Inflammatory macrophage (primary cell): Measurements from ENCODE around the gene DCLRE1A.

Source experiments
- DNase-seq, 2 donors: peaks; one replicate each; pipeline ENCODE4 v3.0.0-alpha.2; 2020 to 2022
- total RNA-seq, 18 experiments: gene quantifications; one replicate each; lab custom pipeline; 2026; ENCODE audit warnings: mixed read lengths in 6 of 18, inconsistent platforms in 2 of 18; lab: John Stamatoyannopoulos, UW

The DCLRE1A gene
- total RNA-seq = 2.7 to 31.7 (median 21.3) reads per million in 18 experiments

DNA sequence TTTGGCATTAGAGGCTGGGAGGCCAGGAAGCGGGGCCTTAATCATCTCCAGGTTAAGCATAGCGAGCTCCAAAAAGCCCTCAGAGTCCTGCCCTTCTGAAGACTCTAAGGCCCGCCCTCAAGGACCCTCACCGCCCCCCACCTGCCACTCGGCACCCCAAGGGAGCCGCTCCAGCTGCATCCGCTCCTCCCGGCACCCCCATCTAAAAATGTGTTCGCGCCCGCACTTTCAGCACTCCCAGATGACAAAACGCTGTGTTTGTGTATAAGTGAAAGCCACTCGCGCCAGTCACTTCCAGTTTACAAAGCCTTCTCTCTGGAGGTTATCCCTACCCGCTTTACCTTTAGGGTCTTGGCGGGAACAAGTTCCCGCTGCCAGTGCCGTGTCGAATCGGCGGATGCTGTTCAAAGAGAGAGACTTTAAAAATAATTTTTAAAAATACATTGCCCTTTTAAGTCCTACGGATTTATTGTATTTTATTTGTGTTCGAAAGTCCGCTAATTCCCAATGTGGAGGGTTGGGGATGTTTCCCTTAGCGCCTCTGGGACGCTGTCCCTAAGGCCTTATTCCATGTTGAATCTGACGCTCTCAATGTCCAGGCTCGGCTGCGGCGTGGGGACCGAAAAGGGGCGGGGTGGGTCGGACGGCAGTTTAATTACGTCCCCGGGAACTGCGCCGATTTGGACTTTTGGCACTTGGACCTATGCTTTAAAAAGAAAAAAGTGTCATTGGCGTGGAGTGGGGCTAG, at the start of gene DCLRE1A, which contains the start of gene NHLRC2:
DCLRE1A (minus strand) TSS at position 70 of the 748 bp plus-strand sequence. CDS start 900 bp downstream, outside the sequence.
NHLRC2 (plus strand) TSS at position 649 of the 748 bp plus-strand sequence. CDS start 212 bp downstream, outside the sequence.
- peak; percentile 73 to 77 for DNase-seq

DNA sequence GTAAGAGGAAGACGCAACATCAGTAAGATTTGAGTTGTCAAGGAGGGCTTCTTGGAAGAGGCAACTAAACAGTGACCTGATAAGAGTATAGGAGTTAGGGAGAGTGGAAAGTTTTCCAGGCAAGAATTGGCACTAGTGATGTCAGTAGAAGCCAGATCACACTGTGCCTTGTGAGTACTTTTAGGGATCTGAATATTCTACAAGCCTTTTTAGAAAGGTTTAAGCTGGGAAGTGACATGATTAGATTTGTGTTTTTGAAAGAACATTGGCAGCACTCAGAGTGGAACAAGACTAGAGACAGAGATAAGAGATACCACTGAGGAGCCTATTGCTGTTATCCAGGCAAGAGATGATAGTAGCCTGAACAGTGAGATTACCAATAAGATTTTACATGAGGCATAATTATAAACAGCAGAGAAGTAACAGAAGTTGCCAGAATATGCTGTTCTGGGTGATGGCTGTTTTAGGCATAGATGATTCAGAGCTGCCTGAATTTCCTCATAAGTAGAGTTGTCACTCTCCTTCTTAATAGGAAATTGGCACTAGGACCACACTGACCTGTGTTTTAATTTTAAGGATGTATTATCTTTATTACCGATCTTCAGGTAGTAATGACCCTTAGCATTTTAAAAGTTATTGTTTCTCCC, 46.2 kb upstream of the DCLRE1A start:
- DNase-seq = no peak

DNA sequence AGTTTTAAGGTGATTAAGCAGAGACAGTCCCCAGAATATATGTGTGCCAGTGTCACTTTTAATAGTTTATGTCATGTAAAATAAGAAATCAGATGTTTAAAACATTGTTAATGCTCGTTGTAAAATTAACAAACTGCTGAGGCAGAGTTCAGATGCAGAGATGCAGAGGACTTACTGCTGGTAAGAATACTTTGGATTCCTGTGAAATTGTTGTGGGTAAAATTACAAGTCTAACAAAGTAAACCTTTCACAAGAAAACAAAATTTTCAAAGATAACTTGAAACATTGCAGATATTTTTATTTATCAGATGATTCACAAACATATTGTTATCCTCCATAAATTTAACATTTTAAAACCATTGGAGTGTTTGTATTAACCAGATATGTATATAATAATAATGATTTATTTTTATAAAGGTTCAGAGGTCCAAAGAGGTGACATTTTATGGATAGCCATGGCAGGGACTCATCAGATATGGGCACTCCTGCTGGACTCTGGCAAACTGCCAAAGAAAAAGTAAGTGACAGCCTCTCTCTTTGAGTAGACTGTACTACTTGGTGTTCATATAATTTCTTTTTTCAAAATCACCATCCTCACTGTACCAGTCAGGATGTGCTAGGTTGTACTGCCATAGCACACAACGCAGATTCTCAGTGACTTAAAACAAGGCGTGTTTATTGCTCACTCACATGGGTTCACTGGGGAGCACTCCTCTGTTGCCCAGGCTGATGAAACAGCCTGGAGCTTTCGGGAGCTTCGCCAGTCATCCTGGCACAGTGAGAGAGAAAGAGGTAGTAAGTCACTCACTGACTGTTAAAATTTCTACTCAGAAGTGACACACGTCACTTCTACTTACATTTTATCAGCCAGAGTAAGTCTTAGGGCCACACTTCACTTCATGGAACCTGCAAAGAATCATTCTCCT, 44.1 kb upstream of the DCLRE1A start:
- DNase-seq = no peak

DNA sequence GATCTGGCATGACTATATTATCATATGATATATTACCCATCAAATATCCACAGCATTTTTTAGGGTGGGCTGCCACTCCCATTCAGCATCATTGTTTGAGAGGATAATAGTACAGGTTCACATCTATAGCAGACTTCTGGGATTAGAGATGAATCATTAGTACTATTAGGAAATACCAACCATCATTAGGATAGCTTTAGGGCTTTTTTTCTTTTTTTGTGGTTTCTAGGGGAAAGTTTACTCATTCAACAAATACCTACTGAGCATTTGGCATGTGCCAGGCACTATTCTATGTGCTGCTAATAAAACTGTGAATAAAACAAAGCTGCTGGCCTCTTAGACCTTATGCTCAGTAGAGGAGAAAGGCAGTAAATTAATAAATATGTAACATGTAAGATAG, 41.1 kb upstream of the DCLRE1A start:
- no peak for DNase-seq

DNA sequence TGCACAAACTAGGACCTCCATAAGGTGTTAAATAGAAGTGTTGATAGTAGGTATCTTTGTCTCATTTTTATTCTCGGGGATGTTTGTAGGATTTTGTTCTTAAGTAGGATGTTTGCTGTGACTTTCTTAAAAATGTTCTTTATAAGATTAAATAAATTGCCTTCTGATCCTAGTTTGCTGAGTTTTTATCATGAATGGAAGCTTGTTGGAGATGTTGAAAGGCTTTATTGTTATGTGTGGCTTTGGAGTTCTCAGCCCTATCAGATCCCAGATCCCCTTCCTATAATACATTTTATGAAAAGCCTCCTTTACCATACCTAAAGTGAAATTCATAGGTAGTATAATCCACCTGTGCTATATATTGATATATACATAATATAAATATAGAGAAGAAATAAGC, 40.7 kb upstream of the DCLRE1A start:
- DNase-seq = no peak

DNA sequence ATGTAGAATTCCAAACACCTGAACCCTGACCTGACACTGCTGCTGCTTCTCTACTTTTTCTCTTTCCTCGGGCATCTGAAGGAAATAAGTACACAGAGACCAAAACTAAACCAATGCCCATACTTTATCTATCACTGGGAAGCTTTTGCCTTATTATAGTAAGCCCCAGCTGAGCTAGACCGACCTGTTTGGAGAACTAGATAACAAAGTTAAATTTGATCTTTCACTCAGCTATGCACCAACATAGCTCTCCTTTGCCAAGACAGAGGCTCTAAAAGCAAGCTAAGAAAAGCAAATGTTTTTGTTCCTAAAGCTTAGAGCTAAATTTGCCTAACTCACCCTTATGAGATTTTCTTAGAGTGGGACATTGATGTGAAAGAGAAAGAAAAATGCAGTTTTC, 39.7 kb upstream of the DCLRE1A start:
- no peak for DNase-seq

DNA sequence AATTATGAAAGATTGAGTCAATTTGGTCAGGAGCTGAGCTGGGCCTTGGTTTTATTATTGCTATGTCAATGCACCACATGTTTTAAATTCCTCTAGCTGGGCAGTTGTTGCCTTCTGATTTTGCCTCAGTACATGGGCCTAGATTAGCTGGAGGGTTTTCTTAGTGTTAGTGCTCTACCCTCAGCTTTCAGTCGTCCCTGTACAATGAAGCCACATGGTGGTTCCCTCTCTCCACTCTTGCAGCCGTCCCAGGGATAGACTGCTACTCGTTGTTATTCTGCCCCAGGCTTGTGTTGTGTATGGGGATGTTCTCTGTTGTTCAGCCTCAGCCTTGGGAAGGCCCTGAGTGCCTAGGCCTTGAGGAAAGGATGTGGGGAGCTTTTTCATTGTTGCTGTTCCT, 37.6 kb upstream of the DCLRE1A start:
- DNase-seq = no peak

DNA sequence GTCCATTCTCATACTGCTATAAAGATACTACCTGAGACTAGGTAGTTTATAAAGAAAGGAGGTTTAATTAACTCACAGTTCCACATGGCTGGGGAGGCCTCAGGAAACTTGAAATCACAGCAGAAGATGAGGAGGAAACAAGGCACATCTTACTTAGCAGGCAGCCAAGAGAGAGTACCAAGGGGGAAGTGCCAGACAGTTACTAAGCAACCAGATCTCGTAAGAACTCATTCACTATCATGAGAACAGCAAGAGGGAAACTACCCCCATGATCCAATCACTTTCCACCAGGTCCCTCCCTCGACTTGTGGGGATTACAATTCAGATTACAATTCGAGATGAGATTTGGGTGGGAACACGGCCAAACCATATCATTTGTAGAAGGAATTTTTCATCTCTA, 36.9 kb upstream of the DCLRE1A start:
- peak; percentile 15 for DNase-seq

DNA sequence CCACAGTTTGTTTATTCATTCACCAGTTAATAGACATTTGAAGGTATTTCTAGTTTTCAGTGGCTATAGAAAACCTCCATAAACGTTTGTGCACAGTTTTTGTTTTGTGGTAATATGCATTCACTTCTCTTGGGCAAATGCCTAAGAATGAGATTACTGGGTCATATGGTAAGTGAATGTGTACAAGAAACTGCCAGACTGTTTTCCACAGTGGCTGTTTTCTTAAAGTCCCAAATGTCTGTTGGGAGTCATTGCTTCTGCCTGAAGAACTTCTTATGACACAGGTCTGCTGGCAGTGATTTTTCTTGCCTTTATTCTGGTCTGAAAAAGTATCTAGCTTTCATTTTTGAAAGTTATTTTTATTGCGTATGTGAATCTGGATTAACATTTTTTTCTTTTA, 36.0 kb upstream of the DCLRE1A start:
- no peak for DNase-seq

DNA sequence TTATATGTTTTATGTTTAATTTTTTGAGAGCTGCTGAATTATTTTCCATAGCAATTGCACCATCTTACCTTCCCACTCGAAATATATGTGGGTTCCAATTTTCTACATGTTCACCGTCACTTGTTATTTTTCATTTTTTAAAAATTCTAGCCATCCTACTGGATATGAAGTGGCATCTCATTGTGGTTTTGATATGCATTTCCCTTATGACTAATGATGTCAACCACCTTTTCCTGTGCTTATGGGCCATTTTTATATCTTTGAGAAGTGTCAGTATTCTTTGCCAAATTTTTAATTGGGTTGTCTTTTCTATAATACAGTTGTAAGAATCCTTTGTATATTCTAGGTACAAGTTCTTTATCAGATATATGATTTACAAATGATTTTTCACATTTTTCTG, 28.4 kb upstream of the DCLRE1A start:
- DNase-seq = no peak

DNA sequence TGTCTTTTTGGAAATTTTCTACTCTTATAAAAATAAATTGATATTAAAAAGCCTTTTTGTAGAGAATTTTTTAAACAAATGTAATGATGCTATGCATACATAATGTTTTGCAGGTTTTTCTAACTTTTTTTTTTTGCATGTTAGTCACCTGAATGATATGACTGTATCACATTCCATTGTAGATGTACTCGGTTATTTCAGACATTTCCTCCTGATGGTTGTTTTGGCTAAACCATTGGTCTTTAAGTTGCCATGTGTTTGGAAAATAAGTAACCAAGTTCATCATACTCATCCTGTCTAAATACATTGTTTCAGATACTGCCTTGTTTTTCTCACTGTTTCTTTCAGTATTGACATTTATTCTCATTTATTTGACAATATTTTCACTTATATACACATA, 26.4 kb upstream of the DCLRE1A start:
- DNase-seq = no peak

DNA sequence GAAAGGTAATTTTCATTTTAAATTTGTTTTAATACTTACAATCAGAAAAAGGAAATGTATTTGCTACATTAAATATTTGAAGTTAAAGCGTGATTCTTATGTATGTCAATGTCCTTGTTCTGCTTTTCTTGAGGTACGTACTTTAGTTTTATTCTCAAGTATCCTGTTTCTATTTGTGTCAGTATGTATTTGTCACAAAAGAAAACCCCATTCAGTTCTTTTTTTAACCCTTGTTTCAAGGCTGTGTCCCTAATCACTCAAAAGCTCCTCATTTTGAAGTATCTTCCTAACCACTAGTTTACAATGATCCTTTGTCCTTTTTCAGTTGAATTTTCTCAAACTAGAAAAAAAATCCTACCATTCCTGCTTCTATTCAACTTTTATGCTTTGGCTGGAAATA, 25.8 kb upstream of the DCLRE1A start:
- no peak for DNase-seq

DNA sequence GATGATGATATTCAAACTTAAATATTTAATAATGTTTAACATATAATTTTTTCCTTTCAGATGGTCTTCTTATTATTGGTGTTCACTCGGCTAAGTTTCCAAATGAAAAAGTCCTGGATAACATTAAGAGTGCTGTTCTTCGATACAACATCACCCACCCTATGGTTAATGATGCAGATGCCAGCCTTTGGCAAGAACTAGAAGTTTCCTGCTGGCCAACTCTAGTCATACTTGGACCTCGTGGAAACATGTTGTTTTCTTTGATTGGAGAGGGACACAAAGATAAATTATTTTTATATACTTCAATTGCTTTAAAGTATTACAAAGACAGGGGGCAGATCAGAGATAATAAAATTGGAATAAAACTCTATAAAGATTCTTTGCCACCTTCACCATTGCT, 22.6 kb upstream of the DCLRE1A start:
- DNase-seq = no peak

DNA sequence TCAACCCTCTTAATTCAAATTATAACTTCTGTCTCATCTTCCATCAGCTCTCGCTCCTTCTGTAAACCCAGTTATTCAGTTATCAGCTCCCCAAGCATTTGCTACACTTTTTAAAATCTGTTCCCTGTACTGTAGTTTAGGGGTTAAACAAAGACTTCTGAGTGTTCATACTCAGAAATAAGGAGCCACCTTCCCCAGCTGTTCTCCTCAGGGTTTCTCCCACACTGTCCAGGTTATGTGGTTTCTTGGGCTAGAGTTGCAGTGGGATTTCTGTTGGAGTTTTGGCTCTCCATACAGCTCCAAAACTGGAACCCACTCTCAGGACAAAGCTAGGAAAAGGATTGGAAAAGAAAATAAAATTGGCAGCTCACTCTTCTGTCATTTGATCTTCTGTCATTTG, 21.3 kb upstream of the DCLRE1A start:
- DNase-seq = no peak

DNA sequence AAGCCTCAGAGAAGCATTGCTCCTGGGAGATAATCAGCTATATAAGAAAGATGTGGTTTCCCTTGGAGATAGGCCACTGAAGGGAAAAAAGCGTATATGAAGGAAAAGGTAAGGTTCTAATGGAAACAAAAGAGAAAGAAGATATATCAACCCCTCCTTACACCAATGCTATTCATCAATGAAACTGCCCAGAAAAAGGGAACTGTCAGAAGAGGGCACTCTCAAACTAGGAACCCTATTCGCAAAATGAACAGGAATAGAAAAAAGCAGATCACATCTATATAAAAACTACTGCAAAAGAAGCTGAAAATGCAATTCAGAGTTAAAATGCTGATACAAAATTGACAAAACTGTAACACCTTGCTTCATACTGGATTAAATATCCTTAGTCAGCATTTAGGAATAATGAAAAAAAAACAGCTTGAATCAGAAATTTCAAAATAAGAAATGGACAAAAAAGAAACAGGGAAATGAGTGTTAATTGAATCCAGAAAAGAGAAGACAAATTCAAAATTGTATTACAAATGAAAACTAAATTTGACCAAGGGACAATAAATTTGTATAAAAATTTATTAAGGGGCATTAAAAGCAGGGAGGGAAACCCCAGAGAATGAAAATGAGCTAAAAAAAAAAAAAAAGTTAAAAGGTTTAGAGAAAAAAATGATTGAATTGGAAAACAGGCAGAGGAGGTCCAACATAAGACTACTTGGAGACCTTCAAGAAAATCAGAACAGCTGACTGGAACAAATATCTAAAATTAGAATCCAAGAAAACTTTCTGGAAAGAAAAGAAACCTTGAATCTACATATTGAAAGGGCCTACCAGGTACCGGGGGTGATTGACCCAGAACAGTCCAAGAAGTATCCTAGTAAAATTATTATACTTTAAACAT, 18.5 kb upstream of the DCLRE1A start:
- peak in 1 of 2 donors; percentile 18 for DNase-seq

DNA sequence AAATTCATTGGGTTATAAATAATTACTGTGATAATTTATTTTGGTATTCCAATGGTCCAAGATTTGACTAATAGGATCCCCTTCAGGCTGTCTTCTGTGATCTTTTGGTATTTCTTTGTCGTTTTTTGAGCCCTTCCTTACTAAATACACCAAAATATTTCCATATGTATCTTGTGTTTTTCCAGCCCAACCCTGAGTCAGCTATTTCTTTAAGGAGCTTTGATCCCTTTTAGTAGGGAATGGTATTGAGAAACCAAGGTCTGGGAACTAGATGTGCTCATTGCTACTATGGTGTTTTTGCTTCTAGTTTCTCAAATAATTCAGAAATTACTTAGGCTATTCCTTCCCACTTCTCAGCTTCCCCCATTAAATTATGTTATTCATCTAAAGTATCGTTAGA, 15.9 kb upstream of the DCLRE1A start:
- DNase-seq = no peak

DNA sequence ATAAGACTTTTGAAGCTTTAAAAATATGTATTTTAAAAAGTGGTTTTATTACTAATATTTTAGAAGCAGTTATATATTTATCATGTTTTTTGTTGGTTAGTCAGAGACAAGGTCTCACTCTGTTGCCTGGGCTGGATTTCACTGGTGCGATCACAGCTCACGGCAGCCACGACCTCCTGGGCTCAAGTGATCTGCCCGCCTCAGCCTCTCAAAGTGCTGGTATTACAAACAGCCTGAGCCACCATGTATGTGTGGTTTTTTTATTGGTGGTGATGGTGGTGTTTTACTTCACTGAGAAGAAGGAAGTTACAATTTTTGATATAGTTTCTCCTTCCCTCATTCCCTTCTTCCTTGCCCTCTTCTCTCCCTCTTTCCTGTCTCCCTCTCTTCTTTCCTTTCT, 14.0 kb upstream of the DCLRE1A start:
- DNase-seq = no peak

DNA sequence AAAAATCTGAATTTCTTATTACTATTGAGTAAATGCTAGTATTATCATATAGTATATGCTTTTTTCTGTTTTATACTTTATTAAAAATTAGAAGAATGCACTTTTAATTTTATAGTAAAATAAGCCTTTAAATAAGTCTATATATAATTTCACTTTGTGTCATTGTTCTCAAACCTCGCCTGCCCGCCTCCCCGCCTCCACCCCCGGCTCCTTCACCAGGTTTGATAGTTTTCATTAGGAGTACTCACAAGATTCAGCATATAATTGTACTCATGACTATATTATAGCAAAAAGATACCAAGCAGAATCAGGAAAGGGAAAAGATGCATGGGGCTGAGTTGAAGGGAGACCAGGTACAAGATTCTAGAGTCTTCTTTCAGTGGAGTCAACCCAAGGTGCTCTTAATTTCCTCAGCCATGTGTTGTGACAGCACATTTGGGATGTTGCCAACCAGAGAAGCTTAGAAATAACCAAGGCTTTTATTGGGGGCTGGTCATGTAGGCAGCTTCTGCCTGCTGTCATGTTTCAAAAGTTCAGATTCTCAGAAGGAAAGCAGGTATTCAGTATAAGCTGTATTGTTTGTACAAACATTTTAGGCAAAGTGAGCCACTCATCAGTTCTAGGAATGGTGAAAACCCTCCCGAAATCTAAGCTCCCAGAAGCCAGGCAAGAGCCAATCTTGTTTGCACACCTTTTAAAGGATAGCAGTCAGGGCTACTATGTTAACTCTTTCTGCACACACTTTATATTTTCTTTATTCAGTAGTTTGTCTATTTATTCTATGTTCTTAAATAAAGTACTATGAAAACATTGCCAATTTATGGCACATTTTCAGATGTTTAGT, 12.9 kb upstream of the DCLRE1A start:
- no peak for DNase-seq

DNA sequence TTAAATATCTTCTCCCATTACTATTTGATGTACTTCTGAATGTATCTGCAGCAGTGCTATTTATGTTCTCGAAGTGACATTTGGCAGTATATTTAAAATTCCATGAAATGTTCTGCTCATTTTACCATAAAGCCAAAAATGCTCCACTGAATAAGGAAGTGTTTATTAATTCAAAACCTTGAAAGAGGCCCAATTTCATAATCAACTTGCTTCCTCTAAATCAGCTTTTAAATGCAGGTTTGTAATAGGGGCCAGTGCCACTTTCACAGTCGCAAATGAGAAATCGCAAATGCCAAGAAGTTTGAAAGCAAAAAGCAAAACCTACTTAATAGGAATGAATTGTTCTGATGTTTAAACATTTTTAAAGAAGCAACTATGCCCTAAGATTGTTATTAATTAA, 12.0 kb upstream of the DCLRE1A start:
- DNase-seq = peak; percentile 62 to 87

DNA sequence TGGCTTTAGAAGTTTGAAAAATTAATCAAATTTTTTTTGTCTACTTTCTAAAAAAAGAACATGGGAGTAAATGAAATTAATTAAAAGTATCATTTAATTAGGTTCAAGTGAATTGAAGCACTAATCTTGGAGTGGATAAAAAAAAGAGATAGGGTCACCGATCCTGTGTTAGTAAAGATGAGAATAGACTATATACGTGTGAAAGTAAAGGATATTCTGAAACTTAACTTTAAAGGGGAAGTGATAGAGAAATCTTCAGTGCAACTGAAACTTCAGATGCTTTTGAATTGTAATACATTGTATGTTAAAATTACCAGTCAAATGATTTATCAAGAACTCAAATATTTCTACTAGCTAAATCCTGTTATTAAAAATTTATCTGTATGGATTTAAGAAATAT, 5.4 kb upstream of the DCLRE1A start:
- DNase-seq = no peak

DNA sequence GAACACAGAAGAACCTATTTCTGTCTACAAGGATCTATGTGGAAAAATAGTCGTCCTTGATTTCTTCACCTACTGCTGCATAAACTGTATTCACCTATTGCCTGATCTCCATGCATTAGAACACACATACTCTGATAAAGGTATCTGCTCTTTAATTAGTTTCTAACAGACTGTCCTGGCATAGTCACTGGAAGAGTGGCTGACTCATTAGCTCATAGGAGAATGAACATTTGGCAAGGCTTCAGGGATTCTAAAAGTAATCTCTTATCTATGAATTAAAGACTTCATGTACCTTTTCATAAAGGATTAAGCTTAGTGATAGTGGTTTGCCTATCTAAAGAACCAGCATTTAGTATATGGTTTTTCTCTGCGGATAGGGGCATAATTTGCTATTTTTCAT, 4.7 kb upstream of the DCLRE1A start:
- DNase-seq = no peak
